GM12878 (cell line): ENCODE results near the gene IMMP2L. TPM values are rescaled to one million over a fixed set of nuclear protein-coding genes. Genes with fewer than 3 reads are reported as not detected.

ENCODE experiments used
- ATAC-seq: fragments of 200-7000 bp; cut with Tn5 transposase; 3 replicates; pipeline ENCODE4 v1.9.1; 2020; ENCODE audit warnings: mild to moderate bottlenecking, moderate library complexity
- BruUV-seq: library from RNA; stranded (reverse); fragments of 400-500 nt; replicated peaks from 2 replicates; lab custom pipeline; 2021; lab: Mats Ljungman, UMichigan
- CTCF ChIA-PET: fragments of 300-600 bp; sonication (Branson Sonifier 250); formaldehyde crosslinking; extraction: SDS; loops from one replicate; lab custom pipeline; 2021; ENCODE audit warnings: inconsistent platforms; lab: Yijun Ruan, JAX
- POLR2A ChIA-PET: fragments of 350-600 bp; formaldehyde crosslinking; extraction: SDS; loops from one replicate; lab custom pipeline; 2021; ENCODE audit warnings: inconsistent platforms; lab: Charles Lee
- RAD21 ChIA-PET: fragments of 300-600 bp; sonication (Branson Sonifier 250); formaldehyde crosslinking; loops from one replicate; lab custom pipeline; 2023; ENCODE audit warnings: antibody characterized with exemption; ENCODE audit not compliant: unreplicated experiment; lab: Charles Lee
- SMC1A ChIA-PET: fragments of 300-600 bp; sonication (Branson Sonifier 250); formaldehyde crosslinking; loops from one replicate; lab custom pipeline; 2023; ENCODE audit not compliant: unreplicated experiment, uncharacterized antibody; lab: Charles Lee
- DNase-seq: peaks from one replicate; pipeline ENCODE4 v3.0.0-alpha.2; 2011; ENCODE audit warnings: low read depth, low spot score
- FAIRE-seq: peaks from 3 replicates; lab custom pipeline; 2011; peaks lifted over from hg19 to GRCh38; lab: Jason Lieb, UNC
- H2AFZ ChIP-seq: 2 replicates; pipeline ENCODE4 v1.6.0; 2011; ENCODE audit warnings: low read depth, low read length, control low read depth; ENCODE audit not compliant: control insufficient read depth
- H3K27ac ChIP-seq: 2 replicates; pipeline ENCODE4 v1.5.1; 2011; ENCODE audit warnings: control low read depth; ENCODE audit not compliant: control insufficient read depth, insufficient read depth
- H3K27me3 ChIP-seq, 2 experiments: replicated peaks in 1 of 2; 2 replicates each; pipeline versions ENCODE4 v1.6.0 to v1.6.1; 2011; ENCODE audit warnings: low read length in 1 of 2; ENCODE audit not compliant: control insufficient read depth in 2 of 2, insufficient read depth in 2 of 2
- H3K36me3 ChIP-seq, 2 experiments: 2 replicates each; pipeline ENCODE4 v1.5.1; 2011; ENCODE audit warnings: low read length in 1 of 2; ENCODE audit not compliant: control insufficient read depth in 2 of 2, insufficient read depth in 2 of 2
- H3K4me1 ChIP-seq: 2 replicates; pipeline ENCODE4 v1.6.1; 2011; ENCODE audit warnings: mild to moderate bottlenecking, low read length, moderate library complexity, mixed read lengths; ENCODE audit not compliant: control insufficient read depth, insufficient read depth
- H3K4me2 ChIP-seq: 2 replicates; pipeline ENCODE4 v1.6.0; 2011; ENCODE audit warnings: control low read depth; ENCODE audit not compliant: control insufficient read depth, insufficient read depth
- H3K4me3 ChIP-seq: fragments of 200-600 bp; sonication (generic); 2 replicates; pipeline ENCODE4 v1.5.1; 2016
- H3K79me2 ChIP-seq: 2 replicates; pipeline ENCODE4 v1.6.0; 2011; ENCODE audit warnings: low read length; ENCODE audit not compliant: control insufficient read depth, insufficient read depth
- H3K9ac ChIP-seq: 2 replicates; pipeline ENCODE4 v1.8.0; 2011; ENCODE audit warnings: low read length, control low read depth, mixed read lengths; ENCODE audit not compliant: control insufficient read depth, insufficient read depth
- H3K9me3 ChIP-seq: replicated peaks from 3 replicates; pipeline ENCODE4 v1.5.1; 2011; ENCODE audit warnings: mild to moderate bottlenecking, low read length; ENCODE audit not compliant: control insufficient read depth, insufficient read depth
- H4K20me1 ChIP-seq: 2 replicates; pipeline ENCODE4 v1.6.0; 2011; ENCODE audit not compliant: control insufficient read depth, insufficient read depth
- BCL11A ChIP-seq: IDR thresholded peaks from 2 replicates; pipeline ENCODE4 v1.6.1; 2011; ENCODE audit warnings: low read depth, low read length
- DPF2 ChIP-seq: fragments of 450-650 bp; IDR thresholded peaks from 2 replicates; pipeline ENCODE4 v1.6.1; 2017; ENCODE audit warnings: mild to moderate bottlenecking
- JUNB ChIP-seq: IDR thresholded peaks from 2 replicates; pipeline ENCODE4 v1.6.1; 2016; ENCODE audit warnings: antibody characterized with exemption, mild to moderate bottlenecking
- PAX8 ChIP-seq: fragments of 450-650 bp; IDR thresholded peaks from 2 replicates; pipeline ENCODE4 v1.6.1; 2017; ENCODE audit warnings: mild to moderate bottlenecking, moderate library complexity
- PKNOX1 ChIP-seq: fragments of 450-650 bp; IDR thresholded peaks from 2 replicates; pipeline ENCODE4 v1.6.1; 2016; ENCODE audit warnings: mild to moderate bottlenecking
- POLR2AphosphoS2 ChIP-seq: IDR thresholded peaks from 2 replicates; pipeline ENCODE4 v1.6.1; 2011; ENCODE audit warnings: low read depth, mild to moderate bottlenecking, low read length, improper control_type of control experiment, moderate library complexity
- POLR2AphosphoS5 ChIP-seq: IDR thresholded peaks from 2 replicates; pipeline ENCODE4 v1.6.1; 2011; ENCODE audit warnings: mild to moderate bottlenecking, low read length, inconsistent platforms
- PRDM15 ChIP-seq: fragments of 450-650 bp; formaldehyde crosslinking; IDR thresholded peaks from 2 replicates; pipeline ENCODE4 v1.4.0; 2020; ENCODE audit warnings: mild to moderate bottlenecking, moderate library complexity
- RAD21 ChIP-seq: IDR thresholded peaks from 2 replicates; pipeline ENCODE4 v1.6.1; 2011; ENCODE audit warnings: mild to moderate bottlenecking, low read depth, low read length, moderate library complexity; ENCODE audit not compliant: insufficient read depth
- RCOR1 ChIP-seq: conservative IDR thresholded peaks from 2 replicates; pipeline ENCODE4 v1.6.1; 2012; ENCODE audit warnings: low read depth, low read length, improper control_type of control experiment
- SPI1 ChIP-seq: IDR thresholded peaks from 2 replicates; pipeline ENCODE4 v1.6.1; 2011; ENCODE audit warnings: low read depth, mild to moderate bottlenecking, low read length, moderate library complexity, borderline replicate concordance; ENCODE audit not compliant: insufficient read depth
- STAT3 ChIP-seq: IDR thresholded peaks from 2 replicates; pipeline ENCODE4 v1.6.1; 2011; ENCODE audit warnings: low read depth, low read length, improper control_type of control experiment
- ZNF622 ChIP-seq: fragments of 450-650 bp; IDR thresholded peaks from 2 replicates; pipeline ENCODE4 v1.6.1; 2017; ENCODE audit warnings: mild to moderate bottlenecking, inconsistent platforms
- WGBS: methylation state at CpG from one replicate; pipeline ENCODE4 v1.1.6; 2016; ENCODE audit warnings: low lambda C conversion rate; ENCODE audit not compliant: insufficient replicate concordance, insufficient coverage; ENCODE audit errors: missing lambda C conversion rate; 5-methylcytosine and 5-hydroxymethylcytosine counted together
- in situ Hi-C: fragments of 300-500 bp; cut with MboI; formaldehyde crosslinking; loops from 9 replicates; pipeline ENCODE4 v1.14.3; 2018; ENCODE audit warnings: mixed read lengths
- intact Hi-C: fragments of 100-400 bp; cut with micrococcal nuclease; formaldehyde crosslinking; loops from one replicate; pipeline ENCODE4 v1.14.2; 2022; ENCODE audit not compliant: unreplicated experiment
- polyA plus RNA-seq, 11 experiments: library from polyadenylated mRNA; depleted of rRNA in 4 of 11; unstranded in 6 of 11; stranded (reverse) in 5 of 11; fragments of >200 nt; fragmentation: Nextera tagmentation in 4 of 11; fragmentation: Illumina TruSeq in 1 of 11; extraction: Ambion mirVana in 4 of 11; extraction: Trizol in 1 of 11; gene quantifications; 1 replicate in 1 of 11; 2 replicates in 10 of 11; pipeline versions ENCODE4 v1.2.1 to v1.2.3, GENCODE V29; 2011 to 2016; ENCODE audit warnings: inconsistent platforms in 2 of 11, missing spikeins in 2 of 11, low read depth in 1 of 11
- total RNA-seq, 4 experiments: library from RNA; depleted of rRNA in 3 of 4; stranded (reverse); fragments of >200 nt in 3 of 4; fragmentation: Illumina TruSeq in 1 of 4; extraction: Trizol in 1 of 4; gene quantifications; 2 replicates each; pipeline versions ENCODE4 v1.2.1 to v1.2.3, GENCODE V29; 2013 to 2021

Gene IMMP2L
- total and polyA plus RNA-seq, 10 of the 15 experiments (the other 5 are each of a cell fraction or from before 2014, with no cell fraction given): 12.6 to 46.3 (median 19.6) TPM

GRCh38 chr7:111184987-111185386 is 377.3 kb downstream of the IMMP2L start (continued):
- no peak for TF ChIP-seq PKNOX1

- H3K79me2 ChIP-seq: no peaks in the 10 kb centered on the region
- ATAC-seq: no peak
- intact Hi-C loops (no loop called here), in situ Hi-C loops (no loop called here)
- H3K27me3 ChIP-seq: no peaks in the 10 kb centered on the region
- ChIA-PET CTCF (no interaction called here), RAD21 (no interaction called here), SMC1A (interaction anchor here (1.2 kb wide), 3 partner anchors 9 to 45 kb away, joined by 3 to 4 read pairs (median 4); no protein-coding TSS in a partner anchor), POLR2A (no interaction called here)
- no peak overlapping the region for H3K27ac ChIP-seq
- no peaks in the 10 kb centered on the region for H3K9me3 ChIP-seq
- H3K36me3 ChIP-seq: no peaks in the 10 kb centered on the region
- H3K4me3 ChIP-seq: no peak overlapping the region
- no peaks in the 10 kb centered on the region for H4K20me1 ChIP-seq
- no peak for DNase-seq
- no peak for FAIRE-seq
- H2AFZ ChIP-seq: no peak overlapping the region
- H3K9ac ChIP-seq: no peak overlapping the region
- no TSS peak for BruUV-seq
- no peak overlapping the region for H3K4me2 ChIP-seq
- TF ChIP-seq POLR2AphosphoS5: no peak
- no peaks in the 10 kb centered on the region for H3K4me1 ChIP-seq
Observed at GRCh38 chr7:111183321-111183720, 379.0 kb downstream of the IMMP2L start.

- Histone ChIP-seq H3K4me1 (no peaks in the 10 kb centered on the region), H3K36me3 (no peaks in the 10 kb centered on the region), H3K9me3 (no peaks in the 10 kb centered on the region), H3K9ac (no peak overlapping the region), H4K20me1 (no peaks in the 10 kb centered on the region), H3K27ac (no peak overlapping the region), H3K4me3 (no peak overlapping the region), H3K79me2 (no peaks in the 10 kb centered on the region), H2AFZ (no peak overlapping the region), H3K4me2 (no peak overlapping the region), H3K27me3 (no peaks in the 10 kb centered on the region)
- ChIA-PET POLR2A (no interaction called here), CTCF (no interaction called here), RAD21 (no interaction called here), SMC1A (no interaction called here)
- ATAC-seq (no peak), DNase-seq (no peak), FAIRE-seq (no peak)
- BruUV-seq: no TSS peak
- intact Hi-C loops: no loop called here
- 82% methylated on average over 1 of the region's 1 CpG for WGBS
- in situ Hi-C loops: no loop called here
- TF ChIP-seq STAT3: no peak
- no peak for TF ChIP-seq RCOR1
- no peak for TF ChIP-seq BCL11A
- no peak for TF ChIP-seq POLR2AphosphoS2
- TF ChIP-seq JUNB: no peak
- TF ChIP-seq PAX8: no peak
- no peak for TF ChIP-seq PRDM15
- no peak for TF ChIP-seq ZNF622
- TF ChIP-seq RAD21: no peak
- TF ChIP-seq DPF2: no peak
- TF ChIP-seq SPI1: no peak
Observed at GRCh38 chr7:111180338-111180737, 382.0 kb downstream of the IMMP2L start.
